NCI-H748 treated with DMSO at 0.1 percent for 48 hours (cell line): Measurements from ENCODE around the gene GAST.
"Not testable (repeated sequence)": the region's sequence is repeated elsewhere in the genome, so short reads cannot be mapped to it uniquely, and the experiment has no call there.

Experiments
- DNase-seq: peaks from one replicate; lab custom pipeline; 2025; lab: John Stamatoyannopoulos, UW

Gene GAST

GRCh38 chr17:41683441-41684007, 28.6 kb upstream of the GAST start:
- no peak for DNase-seq

GRCh38 chr17:41684035-41684434, 28.1 kb upstream of the GAST start:
- no peak for DNase-seq

- DNase-seq, result not testable (repeated sequence)
These were observed 26.4 kb upstream of the GAST start for GRCh38 chr17:41685753-41686152.

GRCh38 chr17:41686281-41686680, 25.9 kb upstream of the GAST start:
- no peak for DNase-seq

GRCh38 chr17:41687828-41688640, 24.1 kb upstream of the GAST start:
- peak; percentile 70 for DNase-seq

- DNase-seq, result peak; percentile 96
These were observed 23.3 kb upstream of the GAST start, which contains the start of gene EIF1 for GRCh38 chr17:41688641-41689496. TSS of gene EIF1 (plus strand) at chr17:41688885. CDS start at chr17:41689039, 154 bp downstream.

GRCh38 chr17:41689497-41690299, 22.4 kb upstream of the GAST start:
- peak; percentile 9 for DNase-seq

GRCh38 chr17:41690497-41690896, 21.6 kb upstream of the GAST start:
- no peak for DNase-seq

- DNase-seq, result no peak
These were observed 20.9 kb upstream of the GAST start for GRCh38 chr17:41691031-41691777.

- no peak for DNase-seq
These were observed 19.2 kb upstream of the GAST start for GRCh38 chr17:41692722-41693521.

- no peak for DNase-seq
These were observed 16.9 kb upstream of the GAST start for GRCh38 chr17:41695134-41695661.

- DNase-seq, result peak; percentile 21
These were observed 16.0 kb upstream of the GAST start for GRCh38 chr17:41695954-41696757.

- no peak for DNase-seq
These were observed 14.8 kb upstream of the GAST start for GRCh38 chr17:41697122-41697962.

GRCh38 chr17:41700843-41701242, 11.3 kb upstream of the GAST start:
- not testable (repeated sequence) for DNase-seq

GRCh38 chr17:41702712-41703111, 9.4 kb upstream of the GAST start:
- DNase-seq, result no peak

GRCh38 chr17:41705271-41705991, 6.7 kb upstream of the GAST start:
- DNase-seq, result no peak
